ENCODE measurements around the gene FAM193A. TPM values are rescaled to one million over a fixed set of nuclear protein-coding genes. Genes with fewer than 3 reads are reported as not detected.
A peak's percentile ranks its signal among the peaks of the same experiment; 100 is the strongest.
"Not testable (repeated sequence)": the region's sequence is repeated elsewhere in the genome, so short reads cannot be mapped to it uniquely, and the experiment has no call there.

Gene FAM193A
- polyA plus RNA-seq, 1 experiment, result 5.9 TPM

GRCh38 chr4:2673157-2673556 is 136.7 kb downstream of the FAM193A start:
- TF ChIP-seq, protein P1, sequence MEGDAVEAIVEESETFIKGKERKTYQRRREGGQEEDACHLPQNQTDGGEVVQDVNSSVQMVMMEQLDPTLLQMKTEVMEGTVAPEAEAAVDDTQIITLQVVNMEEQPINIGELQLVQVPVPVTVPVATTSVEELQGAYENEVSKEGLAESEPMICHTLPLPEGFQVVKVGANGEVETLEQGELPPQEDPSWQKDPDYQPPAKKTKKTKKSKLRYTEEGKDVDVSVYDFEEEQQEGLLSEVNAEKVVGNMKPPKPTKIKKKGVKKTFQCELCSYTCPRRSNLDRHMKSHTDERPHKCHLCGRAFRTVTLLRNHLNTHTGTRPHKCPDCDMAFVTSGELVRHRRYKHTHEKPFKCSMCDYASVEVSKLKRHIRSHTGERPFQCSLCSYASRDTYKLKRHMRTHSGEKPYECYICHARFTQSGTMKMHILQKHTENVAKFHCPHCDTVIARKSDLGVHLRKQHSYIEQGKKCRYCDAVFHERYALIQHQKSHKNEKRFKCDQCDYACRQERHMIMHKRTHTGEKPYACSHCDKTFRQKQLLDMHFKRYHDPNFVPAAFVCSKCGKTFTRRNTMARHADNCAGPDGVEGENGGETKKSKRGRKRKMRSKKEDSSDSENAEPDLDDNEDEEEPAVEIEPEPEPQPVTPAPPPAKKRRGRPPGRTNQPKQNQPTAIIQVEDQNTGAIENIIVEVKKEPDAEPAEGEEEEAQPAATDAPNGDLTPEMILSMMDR (IDR thresholded peaks at IDR 0.05; ENCODE audit: insufficient read depth, low read depth, low read length), result peak; percentile 43; the same call in 1 of the 2 replicates
- CTCF ChIA-PET, result interaction anchor here (1.3 to 1.4 kb wide), 2 partner anchors 15 to 26 kb away, joined by 3 read pairs; no protein-coding TSS in a partner anchor

DNA sequence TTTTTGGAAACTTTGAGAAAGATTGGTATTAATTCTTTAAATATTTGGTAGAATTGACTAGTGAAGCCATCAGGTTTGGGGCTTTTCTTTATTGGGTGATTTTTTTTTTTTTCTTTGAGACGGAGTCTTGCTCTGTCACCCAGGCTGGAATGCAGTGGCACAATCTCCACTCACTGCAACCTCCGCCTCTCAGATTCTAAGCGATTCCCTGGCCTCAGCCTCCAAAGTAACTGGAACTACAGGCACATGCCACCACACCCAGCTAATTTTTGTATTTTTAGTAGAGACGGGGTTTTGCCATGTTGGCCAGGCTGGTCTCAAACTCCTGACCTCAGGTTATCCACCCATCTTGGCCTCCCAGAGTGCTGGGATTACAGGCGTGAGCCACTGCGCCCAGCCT is 143.3 kb downstream of the FAM193A start:
- DNase-seq (ENCODE audit: low read depth); CTCF ChIA-PET; H3K36me3 ChIP-seq (ENCODE audit: control insufficient read depth, insufficient read depth, low read length); POLR2A ChIA-PET; H3K4me3 ChIP-seq (ENCODE audit: low read depth, low read length); H3K27me3 ChIP-seq (ENCODE audit: control insufficient read depth, insufficient read depth, low read length): not testable (repeated sequence)

More at GRCh38 chr4:2673157-2673556, 136.7 kb downstream of the FAM193A start:
- POLR2A ChIA-PET, result no interaction called here
- no peak overlapping the region for H3K4me3 ChIP-seq (ENCODE audit: low read depth, low read length)
- H3K27me3 ChIP-seq (ENCODE audit: control insufficient read depth, insufficient read depth, low read length), result no peaks in the 10 kb centered on the region
- no peak for DNase-seq (ENCODE audit: low read depth)
- H3K36me3 ChIP-seq (ENCODE audit: control insufficient read depth, insufficient read depth, low read length), result peaks cover 7% of the 10 kb centered on the region

DNA sequence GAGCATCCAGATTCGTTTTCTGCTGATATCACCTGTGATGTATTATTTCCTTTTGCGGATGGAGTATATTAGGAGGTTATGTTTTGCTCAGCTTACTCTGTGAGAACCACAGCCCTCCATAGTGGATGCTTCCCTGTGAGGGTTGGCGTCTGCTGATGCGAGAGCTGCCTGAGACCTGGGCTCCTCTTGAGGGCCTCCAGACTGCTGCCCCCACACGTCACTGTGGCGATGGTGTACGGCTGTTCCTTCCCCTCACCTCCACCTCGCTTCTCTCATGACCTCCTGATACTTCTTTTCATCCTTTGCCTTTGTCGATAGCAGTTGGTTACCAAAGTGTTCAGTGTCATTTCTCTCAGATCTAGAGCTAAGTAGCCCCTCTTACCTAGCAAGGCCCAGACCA is 148.0 kb downstream of the FAM193A start:
- no peaks in the 10 kb centered on the region for H3K27me3 ChIP-seq (ENCODE audit: control insufficient read depth, insufficient read depth, low read length)

DNA sequence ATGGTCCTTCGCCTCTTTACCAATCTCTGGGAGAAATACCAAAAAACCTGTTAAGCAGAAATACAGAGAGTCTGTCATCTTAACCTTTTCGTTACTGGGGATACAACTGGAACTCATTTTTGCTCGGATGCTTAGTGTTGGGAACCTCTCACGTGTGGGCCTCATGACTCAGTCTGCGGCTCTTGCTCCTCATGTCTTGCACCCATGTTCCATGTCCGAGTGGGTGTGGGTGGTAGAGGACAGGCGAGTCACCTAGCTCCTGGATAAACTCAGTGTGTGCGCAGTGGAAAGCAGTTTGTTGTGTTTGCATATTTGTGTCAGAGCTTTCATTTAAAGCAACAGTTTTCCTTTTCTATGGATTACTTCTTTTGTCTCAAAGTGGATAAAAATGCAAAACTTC is 149.1 kb downstream of the FAM193A start:
- CTCF ChIA-PET, result no interaction called here
- POLR2A ChIA-PET, result no interaction called here
- H3K36me3 ChIP-seq (ENCODE audit: control insufficient read depth, insufficient read depth, low read length), result peaks cover 12% of the 10 kb centered on the region

More for the DNA sequence above, 148.0 kb downstream of the FAM193A start:
- TF ChIP-seq, protein P1 (IDR thresholded peaks at IDR 0.05; ENCODE audit: insufficient read depth, low read depth, low read length), result no peak
- POLR2A ChIA-PET, result no interaction called here
- DNase-seq (ENCODE audit: low read depth), result no peak
- Histone ChIP-seq H3K36me3 (ENCODE audit: control insufficient read depth, insufficient read depth, low read length) (peaks cover 9% of the 10 kb centered on the region), H3K4me3 (ENCODE audit: low read depth, low read length) (no peak overlapping the region)
- CTCF ChIA-PET, result no interaction called here

DNA sequence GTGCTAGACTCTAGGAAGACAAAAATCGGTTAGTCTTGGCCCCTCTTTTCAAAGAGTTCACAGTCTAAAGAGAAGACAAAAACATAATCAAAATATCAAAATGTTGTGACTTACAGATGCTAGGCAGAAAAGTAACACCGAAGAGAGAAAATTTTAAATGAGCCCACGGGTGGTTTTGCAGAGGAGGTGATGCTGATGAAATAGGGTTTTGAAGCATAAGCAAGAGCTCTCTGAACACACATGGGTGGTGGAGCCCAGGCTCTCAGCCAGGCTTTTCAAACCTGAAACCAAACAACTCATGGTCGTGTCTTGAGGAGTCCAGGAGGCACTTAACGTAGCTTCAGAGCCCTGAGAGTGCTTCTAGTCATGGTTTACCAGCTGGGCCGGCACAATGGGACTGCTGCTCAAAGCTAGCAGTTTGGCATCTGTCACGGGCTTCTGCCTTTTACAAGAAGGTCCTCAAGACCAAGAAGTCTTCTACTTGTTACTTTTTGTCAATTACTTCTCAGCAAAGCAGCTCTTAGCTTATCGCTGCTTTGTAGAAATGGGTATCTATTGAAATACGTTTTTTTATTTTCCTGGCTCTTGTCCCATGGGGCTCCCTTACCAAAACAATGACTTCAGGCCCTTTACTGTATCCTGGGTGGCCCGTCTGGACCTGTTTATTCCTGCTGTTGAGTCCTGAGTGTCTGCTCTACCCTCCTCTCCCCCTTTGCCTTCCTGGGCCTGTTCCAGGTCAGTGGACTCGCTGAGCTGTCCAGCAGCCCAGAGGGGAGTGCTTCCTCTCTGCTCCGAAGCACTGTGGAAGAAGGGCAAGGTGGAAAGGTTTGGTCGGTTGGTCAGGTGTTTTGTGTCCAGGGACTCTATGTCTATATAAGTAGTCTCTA is 150.2 kb downstream of the FAM193A start:
- H3K36me3 ChIP-seq (ENCODE audit: control insufficient read depth, insufficient read depth, low read length), result peaks cover 21% of the 10 kb centered on the region
- ChIA-PET POLR2A (no interaction called here), CTCF (interaction anchor here (0.8 kb wide), 1 partner anchor 19 kb away, joined by 3 read pairs; no protein-coding TSS in a partner anchor)

More for the DNA sequence above, 149.1 kb downstream of the FAM193A start:
- DNase-seq (ENCODE audit: low read depth), result no peak
- Histone ChIP-seq H3K27me3 (ENCODE audit: control insufficient read depth, insufficient read depth, low read length) (no peaks in the 10 kb centered on the region), H3K4me3 (ENCODE audit: low read depth, low read length) (no peak overlapping the region)
- TF ChIP-seq, protein P1 (IDR thresholded peaks at IDR 0.05; ENCODE audit: insufficient read depth, low read depth, low read length), result no peak

More for the DNA sequence above, 150.2 kb downstream of the FAM193A start:
- TF ChIP-seq, protein P1 (IDR thresholded peaks at IDR 0.05; ENCODE audit: insufficient read depth, low read depth, low read length), result no peak
- no peak overlapping the region for H3K4me3 ChIP-seq (ENCODE audit: low read depth, low read length)
- no peaks in the 10 kb centered on the region for H3K27me3 ChIP-seq (ENCODE audit: control insufficient read depth, insufficient read depth, low read length)
- DNase-seq (ENCODE audit: low read depth), result no peak
